GM12875 (cell line): ENCODE measurements around the gene TMC6.

Source experiments
- H3K4me3 ChIP-seq: one replicate; pipeline ENCODE4 v1.5.1; 2011; ENCODE audit warnings: low read depth, low read length, control low read depth
- CTCF ChIP-seq: IDR thresholded peaks from 2 replicates; pipeline ENCODE4 v1.5.1; 2011; ENCODE audit warnings: low read depth, mild to moderate bottlenecking, control low read depth, inconsistent platforms, low read length, moderate library complexity, borderline replicate concordance; ENCODE audit not compliant: insufficient read depth

TMC6 gene

GRCh38 chr17:78132084-78132676 lies 3.6 kb upstream of the TMC6 start:
- H3K4me3 ChIP-seq = peak overlapping the region; percentile 68
- TF ChIP-seq CTCF = no peak

- peak overlapping the region; percentile 68 for H3K4me3 ChIP-seq
- no peak for TF ChIP-seq CTCF
Measured at GRCh38 chr17:78131172-78132083, 2.9 kb upstream of the TMC6 start.

- TF ChIP-seq CTCF = no peak
- peak within 1 kb of the TSS; percentile 68 for H3K4me3 ChIP-seq
Measured at GRCh38 chr17:78130437-78131101, 2.0 kb upstream of the TMC6 start, which contains the start of gene TMC8. Gene TMC8, plus strand, starts transcription at chr17:78130771. Its CDS starts 818 bp downstream, at chr17:78131589.

GRCh38 chr17:78130090-78130436 lies 1.5 kb upstream of the TMC6 start:
- peak overlapping the region; percentile 68 for H3K4me3 ChIP-seq
- TF ChIP-seq CTCF = no peak

GRCh38 chr17:78129351-78130089 lies 965 bp upstream of the TMC6 start:
- peak overlapping the region; percentile 6 for H3K4me3 ChIP-seq
- no peak for TF ChIP-seq CTCF

GRCh38 chr17:78127888-78128550 lies 536 bp downstream of the TMC6 start:
- peak overlapping the region; percentile 75 for H3K4me3 ChIP-seq
- TF ChIP-seq CTCF = no peak
